Measurements from ENCODE around the gene APP. TPM values are rescaled to one million over a fixed set of nuclear protein-coding genes. Genes with fewer than 3 reads are reported as not detected.
"Not testable (repeated sequence)": the region's sequence is repeated elsewhere in the genome, so short reads cannot be mapped to it uniquely, and the experiment has no call there.

The APP gene
- total RNA-seq, 3 donors from 2014 or later, result 56.2 to 61.1 (median 60.1) TPM

GRCh38 chr21:26089730-26090129 is 80.8 kb downstream of the APP start:
- H3K4me1 Mint-ChIP-seq (ENCODE audit: low read depth), result no peaks in the 10 kb centered on the region
- H3K27me3 Mint-ChIP-seq (ENCODE audit: low read depth), result no peaks in the 10 kb centered on the region
- H3K4me3 Mint-ChIP-seq, result no peak overlapping the region
- DNase-seq (no peak), ATAC-seq (no peak)
- H3K9me3 Mint-ChIP-seq, result no peaks in the 10 kb centered on the region
- peaks cover 15% of the 10 kb centered on the region for H3K36me3 Mint-ChIP-seq (ENCODE audit: insufficient read depth)

- H3K4me3 Mint-ChIP-seq, result no peak overlapping the region
- peaks cover 7% of the 10 kb centered on the region for H3K4me1 Mint-ChIP-seq (ENCODE audit: low read depth)
- H3K9me3 Mint-ChIP-seq, result no peaks in the 10 kb centered on the region
- no peak for DNase-seq
- H3K36me3 Mint-ChIP-seq (ENCODE audit: insufficient read depth), result peaks cover 17% of the 10 kb centered on the region
- no peak for ATAC-seq
- H3K27me3 Mint-ChIP-seq (ENCODE audit: low read depth), result no peaks in the 10 kb centered on the region
These were observed 83.2 kb downstream of the APP start for GRCh38 chr21:26087223-26087918.

DNA sequence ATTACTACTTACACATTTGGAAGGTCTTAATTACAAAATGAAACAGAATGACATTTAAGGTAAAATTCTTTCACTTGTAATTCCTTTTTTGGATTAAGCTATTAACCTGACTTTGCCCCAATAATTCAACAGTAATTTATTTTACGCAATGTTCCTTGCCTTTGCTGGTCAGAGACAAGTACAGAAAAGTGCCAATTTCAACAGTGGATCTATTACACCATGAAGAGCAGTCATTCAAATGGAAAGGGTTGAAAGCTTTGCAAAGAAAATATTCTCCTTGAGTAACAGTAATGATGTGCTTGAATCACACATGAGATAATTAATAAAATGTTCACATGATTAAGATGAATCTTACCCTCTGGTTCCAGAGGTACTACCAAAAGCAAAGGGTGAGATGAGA is 84.7 kb downstream of the APP start:
- H3K27me3 Mint-ChIP-seq (ENCODE audit: low read depth), result no peaks in the 10 kb centered on the region
- ATAC-seq, result no peak
- no peak overlapping the region for H3K4me3 Mint-ChIP-seq
- no peak for DNase-seq
- H3K9me3 Mint-ChIP-seq, result no peaks in the 10 kb centered on the region
- H3K36me3 Mint-ChIP-seq (ENCODE audit: insufficient read depth), result peaks cover 17% of the 10 kb centered on the region
- H3K4me1 Mint-ChIP-seq (ENCODE audit: low read depth), result peaks cover 7% of the 10 kb centered on the region

- no peak for DNase-seq
- Mint-ChIP-seq H3K27me3 (ENCODE audit: low read depth) (no peaks in the 10 kb centered on the region), H3K4me3 (no peak overlapping the region), H3K36me3 (ENCODE audit: insufficient read depth) (peaks cover 15% of the 10 kb centered on the region), H3K9me3 (no peaks in the 10 kb centered on the region), H3K4me1 (ENCODE audit: low read depth) (peaks cover 7% of the 10 kb centered on the region)
- no peak for ATAC-seq
These were observed 85.4 kb downstream of the APP start for GRCh38 chr21:26085127-26085526.

DNA sequence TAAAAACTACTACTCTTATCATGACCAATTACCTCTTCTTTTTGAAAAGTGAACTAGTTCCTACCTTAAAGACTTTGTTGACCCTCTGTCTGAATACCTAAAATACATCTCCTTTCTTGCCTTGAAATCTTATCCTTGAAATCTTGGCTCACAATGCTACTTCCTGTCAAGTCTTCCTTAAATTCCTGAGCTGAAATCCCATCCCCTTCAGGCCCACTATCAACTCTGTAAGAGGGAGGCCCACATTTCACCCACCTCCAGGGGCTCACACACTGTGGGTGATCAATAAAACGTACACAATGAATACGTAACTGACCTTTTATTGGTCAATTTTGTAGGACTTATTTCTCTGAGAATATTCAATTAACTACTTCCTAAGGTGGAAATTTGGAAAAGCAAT is 88.0 kb downstream of the APP start:
- no peak overlapping the region for H3K4me3 Mint-ChIP-seq
- no peak for ATAC-seq
- peaks cover 7% of the 10 kb centered on the region for H3K4me1 Mint-ChIP-seq (ENCODE audit: low read depth)
- DNase-seq, result no peak
- no peaks in the 10 kb centered on the region for H3K27me3 Mint-ChIP-seq (ENCODE audit: low read depth)
- no peaks in the 10 kb centered on the region for H3K9me3 Mint-ChIP-seq
- H3K36me3 Mint-ChIP-seq (ENCODE audit: insufficient read depth), result peaks cover 9% of the 10 kb centered on the region

GRCh38 chr21:26081175-26081760 is 89.3 kb downstream of the APP start:
- H3K27me3 Mint-ChIP-seq (ENCODE audit: low read depth); ATAC-seq; H3K9me3 Mint-ChIP-seq; H3K36me3 Mint-ChIP-seq (ENCODE audit: insufficient read depth); H3K4me1 Mint-ChIP-seq (ENCODE audit: low read depth); H3K4me3 Mint-ChIP-seq; DNase-seq: not testable (repeated sequence)

- DNase-seq, result no peak
- ATAC-seq, result no peak
- Mint-ChIP-seq H3K4me1 (ENCODE audit: low read depth) (peaks cover 7% of the 10 kb centered on the region), H3K4me3 (no peak overlapping the region), H3K9me3 (no peaks in the 10 kb centered on the region), H3K36me3 (ENCODE audit: insufficient read depth) (peaks cover 3% of the 10 kb centered on the region), H3K27me3 (ENCODE audit: low read depth) (no peaks in the 10 kb centered on the region)
These were observed 90.4 kb downstream of the APP start for GRCh38 chr21:26080211-26080610.

DNA sequence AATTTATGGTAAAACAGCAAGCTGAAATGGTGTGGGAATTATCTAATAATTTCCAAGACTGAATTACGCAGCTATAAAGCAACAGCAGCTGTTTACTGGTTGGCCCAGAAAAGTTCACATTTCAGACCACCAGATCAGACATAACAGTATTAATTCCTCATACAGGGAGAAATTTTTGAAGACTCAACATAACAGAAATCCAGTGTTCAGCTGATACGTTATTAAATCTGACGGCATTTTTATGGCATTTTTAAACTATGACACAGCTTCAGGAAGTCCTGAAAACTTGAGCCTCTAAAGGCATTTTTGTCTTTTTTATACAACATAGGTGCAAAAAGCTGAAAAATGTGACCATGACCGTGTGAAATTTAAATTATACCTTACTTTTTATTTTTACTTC is 91.2 kb downstream of the APP start:
- Mint-ChIP-seq H3K4me3 (no peak overlapping the region), H3K4me1 (ENCODE audit: low read depth) (peaks cover 7% of the 10 kb centered on the region), H3K27me3 (ENCODE audit: low read depth) (no peaks in the 10 kb centered on the region), H3K36me3 (ENCODE audit: insufficient read depth) (no peaks in the 10 kb centered on the region), H3K9me3 (no peaks in the 10 kb centered on the region)
- no peak for ATAC-seq
- no peak for DNase-seq

GRCh38 chr21:26077521-26077920 is 93.0 kb downstream of the APP start:
- Mint-ChIP-seq H3K4me1 (ENCODE audit: low read depth) (no peaks in the 10 kb centered on the region), H3K4me3 (no peak overlapping the region), H3K36me3 (ENCODE audit: insufficient read depth) (no peaks in the 10 kb centered on the region), H3K9me3 (no peaks in the 10 kb centered on the region), H3K27me3 (ENCODE audit: low read depth) (no peaks in the 10 kb centered on the region)
- DNase-seq, result no peak
- ATAC-seq, result no peak

- Mint-ChIP-seq H3K9me3 (no peaks in the 10 kb centered on the region), H3K36me3 (ENCODE audit: insufficient read depth) (no peaks in the 10 kb centered on the region), H3K4me1 (ENCODE audit: low read depth) (peaks cover 39% of the 10 kb centered on the region), H3K27me3 (ENCODE audit: low read depth) (no peaks in the 10 kb centered on the region), H3K4me3 (no peak overlapping the region)
- DNase-seq (no peak), ATAC-seq (no peak)
These were observed 97.6 kb downstream of the APP start for GRCh38 chr21:26072666-26073615.

DNA sequence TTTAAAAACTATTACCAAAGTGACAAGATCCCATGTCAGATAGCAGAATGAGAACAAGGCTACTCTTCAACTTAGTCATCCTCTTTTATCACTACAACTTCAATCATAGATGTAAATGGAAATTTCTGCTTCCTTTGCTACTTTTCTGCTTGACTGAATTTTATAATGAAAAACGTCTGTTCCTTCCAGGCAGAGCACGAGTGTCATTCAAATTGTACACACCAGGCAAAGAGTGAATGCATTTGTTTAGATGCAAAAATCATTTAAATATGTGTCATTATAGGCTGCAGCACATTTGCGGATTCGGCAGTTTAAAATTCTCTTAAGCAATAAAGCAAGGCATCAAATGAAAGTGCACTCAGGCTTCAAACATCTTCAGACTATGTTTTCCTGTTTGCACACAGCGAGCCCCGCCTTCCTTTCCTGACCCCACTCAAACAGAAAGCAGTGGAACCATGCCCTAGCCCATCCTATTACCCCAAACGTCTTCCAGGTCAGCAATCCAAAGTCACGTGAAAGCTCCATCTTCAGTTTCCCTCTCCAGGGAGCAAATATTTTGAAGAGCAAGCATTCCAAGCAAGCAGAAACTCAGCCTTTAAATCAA is 99.6 kb downstream of the APP start:
- DNase-seq (no peak), ATAC-seq (peak; percentile 64 to 68)
- Mint-ChIP-seq H3K9me3 (no peaks in the 10 kb centered on the region), H3K27me3 (ENCODE audit: low read depth) (no peaks in the 10 kb centered on the region), H3K4me3 (peak overlapping the region; percentile 56), H3K4me1 (ENCODE audit: low read depth) (peaks cover 43% of the 10 kb centered on the region), H3K36me3 (ENCODE audit: insufficient read depth) (no peaks in the 10 kb centered on the region)

DNA sequence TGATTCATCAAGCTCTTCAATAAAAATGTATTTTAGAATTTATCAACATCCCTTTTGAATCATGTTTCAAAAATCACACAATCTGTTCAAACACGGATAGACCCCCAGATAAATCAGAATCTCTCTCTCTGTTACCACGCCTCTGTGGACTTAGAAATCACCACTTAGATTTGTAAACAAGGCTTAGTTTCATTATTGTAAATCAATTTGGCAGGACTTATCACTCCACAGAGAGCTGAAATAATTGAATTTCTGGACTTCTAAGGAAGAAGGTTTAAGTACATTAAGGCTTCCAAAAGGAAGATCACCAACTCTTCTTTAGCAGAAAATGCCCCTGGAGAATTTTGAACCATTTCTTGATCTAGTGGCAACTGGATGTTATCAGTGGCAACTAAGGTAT is 100.4 kb downstream of the APP start:
- ATAC-seq (no peak), DNase-seq (no peak)
- Mint-ChIP-seq H3K4me1 (ENCODE audit: low read depth) (peaks cover 43% of the 10 kb centered on the region), H3K9me3 (no peaks in the 10 kb centered on the region), H3K36me3 (ENCODE audit: insufficient read depth) (no peaks in the 10 kb centered on the region), H3K27me3 (ENCODE audit: low read depth) (no peaks in the 10 kb centered on the region), H3K4me3 (peak overlapping the region; percentile 56)

DNA sequence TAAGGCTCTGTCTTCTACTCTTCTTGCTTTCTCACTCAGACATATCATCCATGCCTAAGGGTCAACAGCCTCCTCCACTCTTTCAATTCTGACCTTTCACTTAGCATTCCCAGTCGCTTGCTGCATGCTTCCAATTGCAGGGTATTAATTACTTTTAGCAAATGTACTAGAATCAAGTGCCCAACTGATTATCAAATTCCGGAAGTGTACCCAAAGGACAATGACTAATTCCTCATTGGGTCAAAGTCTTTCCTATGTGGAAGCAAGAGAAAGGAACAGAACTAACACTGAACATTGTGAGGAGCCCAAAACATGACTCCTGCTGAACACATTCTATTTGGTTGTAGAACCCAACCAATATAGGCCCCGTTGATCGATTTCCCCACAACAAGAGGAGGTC is 101.8 kb downstream of the APP start:
- Mint-ChIP-seq H3K4me3 (no peak overlapping the region), H3K9me3 (no peaks in the 10 kb centered on the region), H3K4me1 (ENCODE audit: low read depth) (peaks cover 43% of the 10 kb centered on the region), H3K27me3 (ENCODE audit: low read depth) (no peaks in the 10 kb centered on the region), H3K36me3 (ENCODE audit: insufficient read depth) (no peaks in the 10 kb centered on the region)
- DNase-seq, result no peak
- ATAC-seq, result no peak

- Mint-ChIP-seq H3K4me3 (peak overlapping the region; percentile 17), H3K36me3 (ENCODE audit: insufficient read depth) (no peaks in the 10 kb centered on the region), H3K27me3 (ENCODE audit: low read depth) (no peaks in the 10 kb centered on the region), H3K9me3 (no peaks in the 10 kb centered on the region), H3K4me1 (ENCODE audit: low read depth) (peaks cover 43% of the 10 kb centered on the region)
- DNase-seq, result no peak
- ATAC-seq, result no peak
These were observed 102.6 kb downstream of the APP start for GRCh38 chr21:26067836-26068594.

Measured in activated T-cell treated with anti-CD3 and anti-CD28 coated beads, Interleukin-2, amount 50 U/mL, for 4 hours (primary cell).